ENCODE measurements around the gene GUCD1. TPM values are rescaled to one million over a fixed set of nuclear protein-coding genes. Genes with fewer than 3 reads are reported as not detected.
A peak's percentile ranks its signal among the peaks of the same experiment; 100 is the strongest.

GUCD1 gene
- total and polyA plus RNA-seq, 12 donors, result 97.0 to 273 (median 168) TPM

GRCh38 chr22:24576778-24577177 is 21.8 kb upstream of the GUCD1 start:
- Histone ChIP-seq H3K36me3 (peaks cover 0 to 59% (median 10%) of the 10 kb centered on the region in 9 donors), H3K4me3 (no peak overlapping the region), H3K4me1 (no peaks in the 10 kb centered on the region), H3K9me3 (no peaks in the 10 kb centered on the region), H3K27me3 (no peaks in the 10 kb centered on the region), H3K27ac (no peak overlapping the region)
- WGBS, 2 donors, result 88 to 91% methylated on average over 1 of the region's 1 CpG
- DNase-seq, result no peak
- no peak for TF ChIP-seq CTCF (IDR thresholded peaks at IDR 0.05)
- intact Hi-C loops (cut with DNase I), result no loop called here
- ATAC-seq, result no peak

GRCh38 chr22:24571266-24571665 is 16.3 kb upstream of the GUCD1 start:
- intact Hi-C loops (cut with DNase I), result no loop called here
- Histone ChIP-seq H3K9me3 (no peaks in the 10 kb centered on the region), H3K4me3 (no peak overlapping the region), H3K4me1 (peaks cover 0 to 13% (median 10%) of the 10 kb centered on the region in 9 donors), H3K27ac (no peak overlapping the region), H3K27me3 (no peaks in the 10 kb centered on the region), H3K36me3 (peaks cover 0 to 97% (median 39%) of the 10 kb centered on the region in 9 donors)
- ATAC-seq, result no peak
- no peak for DNase-seq
- 90 to 92% methylated on average over 7 of the region's 7 CpGs for WGBS, 2 donors
- TF ChIP-seq CTCF (IDR thresholded peaks at IDR 0.05), result no peak

- TF ChIP-seq CTCF (IDR thresholded peaks at IDR 0.05), result no peak
- no peaks in the 10 kb centered on the region for H3K27me3 ChIP-seq
- peaks cover 4 to 48% (median 32%) of the 10 kb centered on the region in 9 donors for H3K4me1 ChIP-seq
- peaks cover 0 to 94% (median 39%) of the 10 kb centered on the region in 9 donors for H3K36me3 ChIP-seq
- H3K27ac ChIP-seq, result no peak overlapping the region
- no peaks in the 10 kb centered on the region for H3K9me3 ChIP-seq
- DNase-seq, result no peak
- 85% methylated on average over 10 of the region's 10 CpGs for WGBS, 2 donors
- ATAC-seq, result no peak
- H3K4me3 ChIP-seq, result no peak overlapping the region
- intact Hi-C loops (cut with DNase I), result no loop called here
These were observed 12.7 kb upstream of the GUCD1 start for GRCh38 chr22:24567668-24568067.

- ATAC-seq, result no peak
- Histone ChIP-seq H3K9me3 (no peaks in the 10 kb centered on the region), H3K4me3 (no peak overlapping the region), H3K27me3 (no peaks in the 10 kb centered on the region), H3K27ac (peak overlapping the region in 1 of 10 donors; percentile 25), H3K4me1 (peaks cover 4 to 55% (median 38%) of the 10 kb centered on the region in 9 donors), H3K36me3 (peaks cover 0 to 94% (median 36%) of the 10 kb centered on the region in 9 donors)
- TF ChIP-seq CTCF (IDR thresholded peaks at IDR 0.05), result no peak
- WGBS, 2 donors, result 58 to 59% methylated on average over 8 of the region's 8 CpGs
- intact Hi-C loops (cut with DNase I), result no loop called here
- no peak for DNase-seq
These were observed 12.1 kb upstream of the GUCD1 start for GRCh38 chr22:24566899-24567511.

Measured in heart right ventricle (tissue), 16 donors.